Caki2 (cell line): Measurements from ENCODE around the gene TUT4. TPM values are rescaled to one million over a fixed set of nuclear protein-coding genes. Genes with fewer than 3 reads are reported as not detected.

ENCODE experiments used
- DNase-seq: peaks from one replicate; pipeline ENCODE4 v3.0.0-alpha.2; 2015; ENCODE audit warnings: low read depth
- in situ Hi-C: cut with HindIII; loops from 2 replicates; pipeline ENCODE4 v1.10.0; 2016; ENCODE audit warnings: low sequenced_read_pairs, low pct_unique_long_range_greater_than_20kb, mixed read lengths
- total RNA-seq: library from RNA; depleted of rRNA; stranded (reverse); fragments of >200 nt; shearing (Covaris generic); gene quantifications from 2 replicates; pipeline ENCODE4 v1.2.3, GENCODE V29; 2014; ENCODE audit warnings: low replicate concordance

TUT4 gene
- total RNA-seq, 1 experiment from 2014 or later: 9.4 TPM

- in situ Hi-C loops: no loop called here
- DNase-seq: no peak
These were observed 116.1 kb downstream of the TUT4 start for GRCh38 chr1:52436817-52437216.

- in situ Hi-C loops: no loop called here
- DNase-seq: no peak
These were observed 117.2 kb downstream of the TUT4 start for GRCh38 chr1:52435650-52436049.

GRCh38 chr1:52435211-52435610, 117.7 kb downstream of the TUT4 start:
- no peak for DNase-seq
- in situ Hi-C loops: no loop called here

- no peak for DNase-seq
- in situ Hi-C loops: no loop called here
These were observed 120.1 kb downstream of the TUT4 start for GRCh38 chr1:52432807-52433206.

- in situ Hi-C loops: no loop called here
- no peak for DNase-seq
These were observed 125.7 kb downstream of the TUT4 start for GRCh38 chr1:52427152-52427551.

GRCh38 chr1:52426371-52426770, 126.5 kb downstream of the TUT4 start:
- in situ Hi-C loops: no loop called here
- no peak for DNase-seq

GRCh38 chr1:52424813-52425212, 128.1 kb downstream of the TUT4 start:
- in situ Hi-C loops: no loop called here
- DNase-seq: no peak

GRCh38 chr1:52424231-52424636, 128.7 kb downstream of the TUT4 start:
- in situ Hi-C loops: no loop called here
- DNase-seq: no peak

GRCh38 chr1:52423771-52424170, 129.1 kb downstream of the TUT4 start:
- no peak for DNase-seq
- in situ Hi-C loops: no loop called here

- no peak for DNase-seq
- in situ Hi-C loops: no loop called here
These were observed 129.8 kb downstream of the TUT4 start for GRCh38 chr1:52423055-52423454.

- in situ Hi-C loops: no loop called here
- no peak for DNase-seq
These were observed 132.2 kb downstream of the TUT4 start for GRCh38 chr1:52420713-52421112.

- in situ Hi-C loops: no loop called here
- DNase-seq: no peak
These were observed 136.1 kb downstream of the TUT4 start for GRCh38 chr1:52416811-52417210.

- DNase-seq: no peak
- in situ Hi-C loops: no loop called here
These were observed 137.9 kb downstream of the TUT4 start for GRCh38 chr1:52414942-52415341.

GRCh38 chr1:52413410-52413989, 139.4 kb downstream of the TUT4 start:
- DNase-seq: peak; percentile 16
- in situ Hi-C loops: no loop called here

- in situ Hi-C loops: no loop called here
- DNase-seq: no peak
These were observed 147.9 kb downstream of the TUT4 start for GRCh38 chr1:52404975-52405338.

- in situ Hi-C loops: no loop called here
- DNase-seq: peak; percentile 91
These were observed 148.5 kb downstream of the TUT4 start, which contains the start of the genes ORC1 and PRPF38A for GRCh38 chr1:52404116-52404974. Gene ORC1 (minus strand): TSS chr1:52404423. CDS start chr1:52402223, 2,200 bp downstream. Gene PRPF38A (plus strand): TSS chr1:52404602. CDS start chr1:52404750, 148 bp downstream.

GRCh38 chr1:52403566-52404115, 149.3 kb downstream of the TUT4 start:
- in situ Hi-C loops: no loop called here
- peak; percentile 66 for DNase-seq

- in situ Hi-C loops: no loop called here
- DNase-seq: peak; percentile 22
These were observed 150.0 kb downstream of the TUT4 start for GRCh38 chr1:52402860-52403240.

GRCh38 chr1:52400131-52400530, 152.8 kb downstream of the TUT4 start:
- in situ Hi-C loops: no loop called here
- no peak for DNase-seq
